ENCODE measurements around the gene ACTG1.

DNA sequence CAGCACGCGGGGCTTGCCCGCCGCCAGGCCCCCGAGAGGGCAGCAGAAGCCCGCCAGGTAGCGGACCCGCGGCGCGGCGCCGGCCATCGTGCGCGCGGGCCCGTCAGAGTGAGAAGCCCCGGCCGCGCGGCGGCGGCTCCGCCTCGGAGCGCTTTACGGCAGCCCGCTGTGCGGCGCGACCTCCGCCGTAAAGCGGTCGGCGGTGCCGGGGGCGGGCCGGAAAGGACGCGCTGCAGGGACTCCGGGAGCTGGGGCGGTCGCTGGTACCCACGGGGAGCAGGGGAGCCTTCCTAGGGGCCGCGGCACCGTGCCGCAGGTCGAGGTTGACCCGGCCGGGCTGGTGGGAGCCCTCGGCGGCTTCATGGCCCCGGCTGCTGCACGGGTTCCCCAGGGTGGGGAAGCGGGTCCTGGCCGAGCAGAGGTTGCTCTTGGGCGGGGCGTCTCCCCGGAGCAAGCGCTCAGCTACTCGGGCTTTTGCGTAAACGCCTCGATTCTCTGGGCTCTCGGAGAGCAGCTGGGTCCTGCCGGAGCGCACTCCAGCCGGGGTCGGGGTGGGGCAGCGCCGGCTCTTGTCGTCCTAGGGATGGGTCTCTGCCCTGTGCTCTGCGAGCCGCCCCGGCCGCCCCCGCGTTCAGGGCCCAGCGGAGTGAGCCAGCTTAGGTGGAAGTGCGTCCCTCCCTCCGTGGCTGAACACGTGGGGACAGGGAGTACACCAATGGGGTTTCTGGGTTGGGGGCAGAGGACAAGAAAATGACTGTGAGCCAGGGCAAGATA lies 39.8 kb upstream of the ACTG1 start, which contains the start of gene FAAP100:
- TF ChIP-seq, protein P1, sequence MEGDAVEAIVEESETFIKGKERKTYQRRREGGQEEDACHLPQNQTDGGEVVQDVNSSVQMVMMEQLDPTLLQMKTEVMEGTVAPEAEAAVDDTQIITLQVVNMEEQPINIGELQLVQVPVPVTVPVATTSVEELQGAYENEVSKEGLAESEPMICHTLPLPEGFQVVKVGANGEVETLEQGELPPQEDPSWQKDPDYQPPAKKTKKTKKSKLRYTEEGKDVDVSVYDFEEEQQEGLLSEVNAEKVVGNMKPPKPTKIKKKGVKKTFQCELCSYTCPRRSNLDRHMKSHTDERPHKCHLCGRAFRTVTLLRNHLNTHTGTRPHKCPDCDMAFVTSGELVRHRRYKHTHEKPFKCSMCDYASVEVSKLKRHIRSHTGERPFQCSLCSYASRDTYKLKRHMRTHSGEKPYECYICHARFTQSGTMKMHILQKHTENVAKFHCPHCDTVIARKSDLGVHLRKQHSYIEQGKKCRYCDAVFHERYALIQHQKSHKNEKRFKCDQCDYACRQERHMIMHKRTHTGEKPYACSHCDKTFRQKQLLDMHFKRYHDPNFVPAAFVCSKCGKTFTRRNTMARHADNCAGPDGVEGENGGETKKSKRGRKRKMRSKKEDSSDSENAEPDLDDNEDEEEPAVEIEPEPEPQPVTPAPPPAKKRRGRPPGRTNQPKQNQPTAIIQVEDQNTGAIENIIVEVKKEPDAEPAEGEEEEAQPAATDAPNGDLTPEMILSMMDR (IDR thresholded peaks at IDR 0.05) = no peak
- no peak for TF ChIP-seq EZH2 (IDR thresholded peaks at IDR 0.05; ENCODE audit: borderline replicate concordance, insufficient read depth, low read depth, low read length, poor library complexity, severe bottlenecking)

Data from B cell (primary cell).